Measurements from ENCODE around the gene VCX3B.

- TF ChIP-seq EZH2phosphoT487 (IDR thresholded peaks at IDR 0.05; ENCODE audit: low read depth) (no peak), CTCF (IDR thresholded peaks at IDR 0.05; ENCODE audit: low read depth, low read length) (no peak)
These were observed 32.2 kb upstream of the VCX3B start for GRCh38 chrX:8432396-8432795.
